Osteocyte (in vitro differentiated cells): ENCODE data around the gene NR0B1. TPM values are rescaled to one million over a fixed set of nuclear protein-coding genes. Genes with fewer than 3 reads are reported as not detected.

Experiments used
- DNase-seq: peaks from one replicate; pipeline ENCODE4 v3.0.0; 2021; ENCODE audit warnings: mixed read lengths; ENCODE audit not compliant: unreplicated experiment; ENCODE audit errors: extremely low spot score
- H3K27ac Mint-ChIP-seq: one replicate; pipeline ENCODE4 v1.8.0; 2021; ENCODE audit warnings: mild to moderate bottlenecking, mixed read lengths; ENCODE audit not compliant: unreplicated experiment
- H3K27me3 Mint-ChIP-seq: one replicate; pipeline ENCODE4 v1.8.0; 2021; ENCODE audit warnings: mixed read lengths; ENCODE audit not compliant: unreplicated experiment
- H3K36me3 Mint-ChIP-seq: one replicate; pipeline ENCODE4 v1.8.0; 2021; ENCODE audit warnings: mixed read lengths; ENCODE audit not compliant: unreplicated experiment
- H3K4me1 Mint-ChIP-seq: one replicate; pipeline ENCODE4 v1.8.0; 2021; ENCODE audit warnings: mixed read lengths; ENCODE audit not compliant: unreplicated experiment
- H3K4me3 Mint-ChIP-seq: one replicate; pipeline ENCODE4 v1.8.0; 2021; ENCODE audit warnings: mild to moderate bottlenecking, moderate library complexity, mixed read lengths; ENCODE audit not compliant: unreplicated experiment
- H3K9me3 Mint-ChIP-seq: one replicate; pipeline ENCODE4 v1.8.0; 2021; ENCODE audit warnings: mixed read lengths; ENCODE audit not compliant: unreplicated experiment
- total RNA-seq: library from RNA; stranded (reverse); gene quantifications from 2 replicates; pipeline ENCODE4 v1.2.1, GENCODE V29; 2021
- TF ChIP-seq, protein P1 (sequence below): fragments of 200-600 bp; sonication (generic); IDR thresholded peaks from 2 replicates; pipeline ENCODE4 v1.5.0; 2021; ENCODE audit warnings: antibody characterized with exemption, mild to moderate bottlenecking, moderate library complexity

NR0B1 gene
- total RNA-seq, 1 donor from 2014 or later = not detected

GRCh38 chrX:30307466-30307865, 1.7 kb downstream of the NR0B1 start:
- no peak for DNase-seq
- Mint-ChIP-seq H3K36me3 (no peaks in the 10 kb centered on the region), H3K27ac (no peak overlapping the region), H3K27me3 (peaks cover 9% of the 10 kb centered on the region), H3K4me3 (no peak overlapping the region), H3K9me3 (no peaks in the 10 kb centered on the region), H3K4me1 (peaks cover 13% of the 10 kb centered on the region)
- TF ChIP-seq, protein P1, sequence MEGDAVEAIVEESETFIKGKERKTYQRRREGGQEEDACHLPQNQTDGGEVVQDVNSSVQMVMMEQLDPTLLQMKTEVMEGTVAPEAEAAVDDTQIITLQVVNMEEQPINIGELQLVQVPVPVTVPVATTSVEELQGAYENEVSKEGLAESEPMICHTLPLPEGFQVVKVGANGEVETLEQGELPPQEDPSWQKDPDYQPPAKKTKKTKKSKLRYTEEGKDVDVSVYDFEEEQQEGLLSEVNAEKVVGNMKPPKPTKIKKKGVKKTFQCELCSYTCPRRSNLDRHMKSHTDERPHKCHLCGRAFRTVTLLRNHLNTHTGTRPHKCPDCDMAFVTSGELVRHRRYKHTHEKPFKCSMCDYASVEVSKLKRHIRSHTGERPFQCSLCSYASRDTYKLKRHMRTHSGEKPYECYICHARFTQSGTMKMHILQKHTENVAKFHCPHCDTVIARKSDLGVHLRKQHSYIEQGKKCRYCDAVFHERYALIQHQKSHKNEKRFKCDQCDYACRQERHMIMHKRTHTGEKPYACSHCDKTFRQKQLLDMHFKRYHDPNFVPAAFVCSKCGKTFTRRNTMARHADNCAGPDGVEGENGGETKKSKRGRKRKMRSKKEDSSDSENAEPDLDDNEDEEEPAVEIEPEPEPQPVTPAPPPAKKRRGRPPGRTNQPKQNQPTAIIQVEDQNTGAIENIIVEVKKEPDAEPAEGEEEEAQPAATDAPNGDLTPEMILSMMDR = no peak

- Mint-ChIP-seq H3K27me3 (peaks cover 13% of the 10 kb centered on the region), H3K4me1 (peaks cover 22% of the 10 kb centered on the region), H3K36me3 (no peaks in the 10 kb centered on the region), H3K4me3 (no peak overlapping the region), H3K27ac (no peak overlapping the region), H3K9me3 (no peaks in the 10 kb centered on the region)
- no peak for DNase-seq
- TF ChIP-seq, protein P1 = no peak
These were observed 4.3 kb downstream of the NR0B1 start for GRCh38 chrX:30304866-30305265.

GRCh38 chrX:30302956-30303355, 6.2 kb downstream of the NR0B1 start:
- H3K9me3 Mint-ChIP-seq = no peaks in the 10 kb centered on the region
- no peak overlapping the region for H3K27ac Mint-ChIP-seq
- no peak overlapping the region for H3K4me3 Mint-ChIP-seq
- DNase-seq = no peak
- no peaks in the 10 kb centered on the region for H3K36me3 Mint-ChIP-seq
- TF ChIP-seq, protein P1 = no peak
- peaks cover 20% of the 10 kb centered on the region for H3K4me1 Mint-ChIP-seq
- peaks cover 12% of the 10 kb centered on the region for H3K27me3 Mint-ChIP-seq

- DNase-seq = no peak
- peaks cover 20% of the 10 kb centered on the region for H3K4me1 Mint-ChIP-seq
- no peak overlapping the region for H3K4me3 Mint-ChIP-seq
- H3K27me3 Mint-ChIP-seq = peaks cover 10% of the 10 kb centered on the region
- no peaks in the 10 kb centered on the region for H3K36me3 Mint-ChIP-seq
- H3K9me3 Mint-ChIP-seq = no peaks in the 10 kb centered on the region
- TF ChIP-seq, protein P1 = no peak
- H3K27ac Mint-ChIP-seq = no peak overlapping the region
These were observed 7.2 kb downstream of the NR0B1 start for GRCh38 chrX:30301963-30302362.

- peaks cover 20% of the 10 kb centered on the region for H3K4me1 Mint-ChIP-seq
- TF ChIP-seq, protein P1 = no peak
- no peak overlapping the region for H3K4me3 Mint-ChIP-seq
- no peak for DNase-seq
- H3K27me3 Mint-ChIP-seq = peaks cover 11% of the 10 kb centered on the region
- H3K27ac Mint-ChIP-seq = no peak overlapping the region
- H3K36me3 Mint-ChIP-seq = no peaks in the 10 kb centered on the region
- no peaks in the 10 kb centered on the region for H3K9me3 Mint-ChIP-seq
These were observed 8.0 kb downstream of the NR0B1 start for GRCh38 chrX:30301208-30301607.
